ENCODE measurements around the gene LIMS3.
"Not testable (repeated sequence)": the region's sequence is repeated elsewhere in the genome, so short reads cannot be mapped to it uniquely, and the experiment has no call there.

Gene LIMS3

GRCh38 chr2:109927803-109928202 lies 29.3 kb downstream of the LIMS3 start:
- not testable (repeated sequence) for H3K9me3 ChIP-seq (ENCODE audit: control insufficient read depth, low read length); H3K4me3 ChIP-seq (ENCODE audit: extremely low read depth, insufficient read depth, low read length, poor library complexity, severe bottlenecking); H3K27ac ChIP-seq (ENCODE audit: low read depth, low read length, severe bottlenecking); H3K36me3 ChIP-seq (ENCODE audit: control insufficient read depth, insufficient read depth, low read length); H3K4me1 ChIP-seq (ENCODE audit: control insufficient read depth, insufficient read depth, low read length, poor library complexity, severe bottlenecking)
- WGBS, 2 experiments (ENCODE audit: insufficient coverage in 2 of 2) = no CpG with 5 or more reads among the region's 4 CpGs

GRCh38 chr2:109929222-109929621 lies 30.7 kb downstream of the LIMS3 start:
- no CpG with 5 or more reads among the region's 1 CpG for WGBS, 2 experiments (ENCODE audit: insufficient coverage in 2 of 2)
- H3K4me1 ChIP-seq (ENCODE audit: control insufficient read depth, insufficient read depth, low read length, poor library complexity, severe bottlenecking); H3K4me3 ChIP-seq (ENCODE audit: extremely low read depth, insufficient read depth, low read length, poor library complexity, severe bottlenecking); H3K36me3 ChIP-seq (ENCODE audit: control insufficient read depth, insufficient read depth, low read length); H3K9me3 ChIP-seq (ENCODE audit: control insufficient read depth, low read length); H3K27ac ChIP-seq (ENCODE audit: low read depth, low read length, severe bottlenecking): not testable (repeated sequence)

GRCh38 chr2:109936534-109936933 lies 38.0 kb downstream of the LIMS3 start:
- H3K4me3 ChIP-seq (ENCODE audit: extremely low read depth, insufficient read depth, low read length, poor library complexity, severe bottlenecking); H3K36me3 ChIP-seq (ENCODE audit: control insufficient read depth, insufficient read depth, low read length); H3K9me3 ChIP-seq (ENCODE audit: control insufficient read depth, low read length); H3K27ac ChIP-seq (ENCODE audit: low read depth, low read length, severe bottlenecking); H3K4me1 ChIP-seq (ENCODE audit: control insufficient read depth, insufficient read depth, low read length, poor library complexity, severe bottlenecking): not testable (repeated sequence)
- no CpG with 5 or more reads among the region's 6 CpGs for WGBS, 2 experiments (ENCODE audit: insufficient coverage in 2 of 2)

- H3K27ac ChIP-seq (ENCODE audit: low read depth, low read length, severe bottlenecking); H3K36me3 ChIP-seq (ENCODE audit: control insufficient read depth, insufficient read depth, low read length); H3K9me3 ChIP-seq (ENCODE audit: control insufficient read depth, low read length); H3K4me3 ChIP-seq (ENCODE audit: extremely low read depth, insufficient read depth, low read length, poor library complexity, severe bottlenecking); H3K4me1 ChIP-seq (ENCODE audit: control insufficient read depth, insufficient read depth, low read length, poor library complexity, severe bottlenecking): not testable (repeated sequence)
- WGBS, 2 experiments (ENCODE audit: insufficient coverage in 2 of 2) = no CpG with 5 or more reads among the region's 3 CpGs
Observed at GRCh38 chr2:109945362-109945761, 46.9 kb downstream of the LIMS3 start.

GRCh38 chr2:109947262-109947958 lies 48.9 kb downstream of the LIMS3 start:
- not testable (repeated sequence) for H3K9me3 ChIP-seq (ENCODE audit: control insufficient read depth, low read length); H3K4me1 ChIP-seq (ENCODE audit: control insufficient read depth, insufficient read depth, low read length, poor library complexity, severe bottlenecking); H3K4me3 ChIP-seq (ENCODE audit: extremely low read depth, insufficient read depth, low read length, poor library complexity, severe bottlenecking); H3K36me3 ChIP-seq (ENCODE audit: control insufficient read depth, insufficient read depth, low read length); H3K27ac ChIP-seq (ENCODE audit: low read depth, low read length, severe bottlenecking)
- WGBS, 2 experiments (ENCODE audit: insufficient coverage in 2 of 2) = no CpG with 5 or more reads among the region's 71 CpGs

GRCh38 chr2:109947959-109948520 lies 49.6 kb downstream of the LIMS3 start:
- not testable (repeated sequence) for H3K4me3 ChIP-seq (ENCODE audit: extremely low read depth, insufficient read depth, low read length, poor library complexity, severe bottlenecking)
- no CpG with 5 or more reads among the region's 31 CpGs for WGBS, 2 experiments (ENCODE audit: insufficient coverage in 2 of 2)

GRCh38 chr2:109950146-109950843 lies 51.8 kb downstream of the LIMS3 start:
- not testable (repeated sequence) for H3K27ac ChIP-seq (ENCODE audit: low read depth, low read length, severe bottlenecking); H3K9me3 ChIP-seq (ENCODE audit: control insufficient read depth, low read length); H3K4me1 ChIP-seq (ENCODE audit: control insufficient read depth, insufficient read depth, low read length, poor library complexity, severe bottlenecking); H3K4me3 ChIP-seq (ENCODE audit: extremely low read depth, insufficient read depth, low read length, poor library complexity, severe bottlenecking); H3K36me3 ChIP-seq (ENCODE audit: control insufficient read depth, insufficient read depth, low read length)
- no CpG with 5 or more reads among the region's 9 CpGs for WGBS, 2 experiments (ENCODE audit: insufficient coverage in 2 of 2)

More at GRCh38 chr2:109947959-109948520, 49.6 kb downstream of the LIMS3 start:
- not testable (repeated sequence) for H3K4me1 ChIP-seq (ENCODE audit: control insufficient read depth, insufficient read depth, low read length, poor library complexity, severe bottlenecking); H3K27ac ChIP-seq (ENCODE audit: low read depth, low read length, severe bottlenecking); H3K9me3 ChIP-seq (ENCODE audit: control insufficient read depth, low read length); H3K36me3 ChIP-seq (ENCODE audit: control insufficient read depth, insufficient read depth, low read length)

GRCh38 chr2:109963942-109964341 lies 65.5 kb downstream of the LIMS3 start:
- not testable (repeated sequence) for H3K4me1 ChIP-seq (ENCODE audit: control insufficient read depth, insufficient read depth, low read length, poor library complexity, severe bottlenecking); H3K9me3 ChIP-seq (ENCODE audit: control insufficient read depth, low read length); H3K36me3 ChIP-seq (ENCODE audit: control insufficient read depth, insufficient read depth, low read length); H3K27ac ChIP-seq (ENCODE audit: low read depth, low read length, severe bottlenecking); H3K4me3 ChIP-seq (ENCODE audit: extremely low read depth, insufficient read depth, low read length, poor library complexity, severe bottlenecking)
- no CpG with 5 or more reads among the region's 1 CpG for WGBS, 2 experiments (ENCODE audit: insufficient coverage in 2 of 2)

GRCh38 chr2:109965482-109965881 lies 67.0 kb downstream of the LIMS3 start:
- not testable (repeated sequence) for H3K4me3 ChIP-seq (ENCODE audit: extremely low read depth, insufficient read depth, low read length, poor library complexity, severe bottlenecking); H3K36me3 ChIP-seq (ENCODE audit: control insufficient read depth, insufficient read depth, low read length); H3K27ac ChIP-seq (ENCODE audit: low read depth, low read length, severe bottlenecking); H3K9me3 ChIP-seq (ENCODE audit: control insufficient read depth, low read length); H3K4me1 ChIP-seq (ENCODE audit: control insufficient read depth, insufficient read depth, low read length, poor library complexity, severe bottlenecking)
- no CpG with 5 or more reads among the region's 1 CpG for WGBS, 2 experiments (ENCODE audit: insufficient coverage in 2 of 2)

GRCh38 chr2:109966107-109966736 lies 67.7 kb downstream of the LIMS3 start:
- H3K36me3 ChIP-seq (ENCODE audit: control insufficient read depth, insufficient read depth, low read length); H3K27ac ChIP-seq (ENCODE audit: low read depth, low read length, severe bottlenecking): not testable (repeated sequence)
- no CpG with 5 or more reads among the region's 3 CpGs for WGBS, 2 experiments (ENCODE audit: insufficient coverage in 2 of 2)

GRCh38 chr2:109966858-109967257 lies 68.4 kb downstream of the LIMS3 start:
- not testable (repeated sequence) for H3K27ac ChIP-seq (ENCODE audit: low read depth, low read length, severe bottlenecking); H3K4me3 ChIP-seq (ENCODE audit: extremely low read depth, insufficient read depth, low read length, poor library complexity, severe bottlenecking); H3K4me1 ChIP-seq (ENCODE audit: control insufficient read depth, insufficient read depth, low read length, poor library complexity, severe bottlenecking); H3K36me3 ChIP-seq (ENCODE audit: control insufficient read depth, insufficient read depth, low read length); H3K9me3 ChIP-seq (ENCODE audit: control insufficient read depth, low read length)
- WGBS, 2 experiments (ENCODE audit: insufficient coverage in 2 of 2) = no CpG with 5 or more reads among the region's 1 CpG

More at GRCh38 chr2:109966107-109966736, 67.7 kb downstream of the LIMS3 start:
- not testable (repeated sequence) for H3K4me3 ChIP-seq (ENCODE audit: extremely low read depth, insufficient read depth, low read length, poor library complexity, severe bottlenecking); H3K9me3 ChIP-seq (ENCODE audit: control insufficient read depth, low read length); H3K4me1 ChIP-seq (ENCODE audit: control insufficient read depth, insufficient read depth, low read length, poor library complexity, severe bottlenecking)

Measured in mesodermal cell (in vitro differentiated cells).